ENCODE results near the gene LGMN. TPM values are rescaled to one million over a fixed set of nuclear protein-coding genes. Genes with fewer than 3 reads are reported as not detected.

LGMN gene
- total and polyA plus RNA-seq, 11 donors, result 78.8 to 327 (median 108) TPM

DNA sequence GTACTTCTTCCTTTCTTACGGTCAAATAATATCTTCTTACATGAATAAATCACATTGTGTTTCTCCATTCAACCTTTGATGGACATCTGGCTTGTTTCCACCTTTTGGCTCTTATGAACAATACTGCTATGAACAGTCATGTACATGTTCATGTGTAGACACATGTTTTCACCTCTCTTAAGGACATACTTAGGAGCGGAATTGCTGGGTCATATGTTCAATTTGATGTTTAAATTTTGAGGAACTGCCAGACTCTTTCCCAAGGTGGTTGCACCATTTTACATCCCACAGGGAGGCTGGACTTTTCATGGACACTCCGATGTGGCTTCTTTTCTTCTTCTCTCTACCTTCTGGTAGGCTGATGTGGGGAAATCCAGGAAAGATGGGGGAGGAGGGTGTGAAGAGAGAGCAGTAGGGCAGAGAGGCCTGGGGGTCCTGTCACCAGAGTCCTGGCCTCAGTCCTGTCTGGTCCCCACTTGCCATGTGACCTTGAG is 16.8 kb downstream of the LGMN start:
- Histone ChIP-seq H3K4me3 (no peak overlapping the region), H3K9me3 (no peaks in the 10 kb centered on the region), H3K36me3 (peaks cover 0 to 48% (median 24%) of the 10 kb centered on the region in 9 donors), H3K27me3 (no peaks in the 10 kb centered on the region), H3K4me1 (peaks cover 0 to 39% (median 9%) of the 10 kb centered on the region in 12 donors), H3K27ac (no peak overlapping the region)
- ATAC-seq, result no peak
- no peak for DNase-seq
- intact Hi-C loops (cut with DNase I), result no loop called here
- no peak for TF ChIP-seq POLR2A (IDR thresholded peaks at IDR 0.05)
- TF ChIP-seq, protein P1, sequence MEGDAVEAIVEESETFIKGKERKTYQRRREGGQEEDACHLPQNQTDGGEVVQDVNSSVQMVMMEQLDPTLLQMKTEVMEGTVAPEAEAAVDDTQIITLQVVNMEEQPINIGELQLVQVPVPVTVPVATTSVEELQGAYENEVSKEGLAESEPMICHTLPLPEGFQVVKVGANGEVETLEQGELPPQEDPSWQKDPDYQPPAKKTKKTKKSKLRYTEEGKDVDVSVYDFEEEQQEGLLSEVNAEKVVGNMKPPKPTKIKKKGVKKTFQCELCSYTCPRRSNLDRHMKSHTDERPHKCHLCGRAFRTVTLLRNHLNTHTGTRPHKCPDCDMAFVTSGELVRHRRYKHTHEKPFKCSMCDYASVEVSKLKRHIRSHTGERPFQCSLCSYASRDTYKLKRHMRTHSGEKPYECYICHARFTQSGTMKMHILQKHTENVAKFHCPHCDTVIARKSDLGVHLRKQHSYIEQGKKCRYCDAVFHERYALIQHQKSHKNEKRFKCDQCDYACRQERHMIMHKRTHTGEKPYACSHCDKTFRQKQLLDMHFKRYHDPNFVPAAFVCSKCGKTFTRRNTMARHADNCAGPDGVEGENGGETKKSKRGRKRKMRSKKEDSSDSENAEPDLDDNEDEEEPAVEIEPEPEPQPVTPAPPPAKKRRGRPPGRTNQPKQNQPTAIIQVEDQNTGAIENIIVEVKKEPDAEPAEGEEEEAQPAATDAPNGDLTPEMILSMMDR (IDR thresholded peaks at IDR 0.05), result no peak
- 88 to 97% (median 96%) methylated on average over 3 of the region's 3 CpGs for WGBS, 4 donors

DNA sequence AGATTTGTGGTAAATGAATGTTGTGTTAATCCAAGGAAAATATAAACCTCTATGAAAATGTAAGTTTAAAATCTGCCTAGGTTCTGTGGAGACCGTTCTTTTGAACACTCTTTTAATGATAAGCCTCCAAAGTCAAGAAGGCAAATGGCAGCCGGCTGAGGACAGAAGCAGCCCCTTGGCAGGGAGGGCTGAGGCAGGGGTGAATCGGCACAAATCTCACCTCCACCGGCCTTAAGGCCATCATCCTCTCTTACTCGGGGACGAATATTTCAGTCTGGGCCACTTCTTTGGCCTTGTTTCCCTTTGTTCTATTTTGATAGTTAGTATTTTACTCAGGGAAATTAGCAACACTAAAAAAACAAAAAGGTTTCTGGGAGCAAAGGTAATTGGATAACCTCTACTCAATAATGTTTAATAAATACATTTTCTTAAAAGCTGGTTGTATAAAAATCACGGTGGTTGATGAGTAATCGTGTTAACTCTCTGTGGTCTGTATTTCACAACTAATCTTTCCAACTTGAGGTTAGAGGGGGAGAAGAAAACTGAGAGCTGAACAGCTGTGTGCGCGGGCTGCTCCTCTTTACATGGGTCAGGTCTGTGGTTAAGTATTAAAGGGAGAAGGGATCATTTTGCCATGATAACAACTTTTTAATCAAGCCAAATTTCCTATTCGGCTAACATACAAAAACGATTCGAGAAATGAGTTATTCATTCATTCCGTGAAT is 18.6 kb downstream of the LGMN start:
- Histone ChIP-seq H3K27ac (peak overlapping the region in 1 of 12 donors; percentile 5), H3K27me3 (no peaks in the 10 kb centered on the region), H3K4me3 (no peak overlapping the region), H3K36me3 (peaks cover 0 to 36% (median 24%) of the 10 kb centered on the region in 9 donors), H3K9me3 (no peaks in the 10 kb centered on the region), H3K4me1 (peaks cover 4 to 54% (median 24%) of the 10 kb centered on the region in 12 donors)
- intact Hi-C loops (cut with DNase I), result no loop called here
- TF ChIP-seq, protein P1 (IDR thresholded peaks at IDR 0.05), result no peak
- no peak for TF ChIP-seq POLR2A (IDR thresholded peaks at IDR 0.05)
- DNase-seq, result no peak
- 70 to 77% (median 75%) methylated on average over 14 of the region's 14 CpGs for WGBS, 4 donors
- ATAC-seq, result no peak

DNA sequence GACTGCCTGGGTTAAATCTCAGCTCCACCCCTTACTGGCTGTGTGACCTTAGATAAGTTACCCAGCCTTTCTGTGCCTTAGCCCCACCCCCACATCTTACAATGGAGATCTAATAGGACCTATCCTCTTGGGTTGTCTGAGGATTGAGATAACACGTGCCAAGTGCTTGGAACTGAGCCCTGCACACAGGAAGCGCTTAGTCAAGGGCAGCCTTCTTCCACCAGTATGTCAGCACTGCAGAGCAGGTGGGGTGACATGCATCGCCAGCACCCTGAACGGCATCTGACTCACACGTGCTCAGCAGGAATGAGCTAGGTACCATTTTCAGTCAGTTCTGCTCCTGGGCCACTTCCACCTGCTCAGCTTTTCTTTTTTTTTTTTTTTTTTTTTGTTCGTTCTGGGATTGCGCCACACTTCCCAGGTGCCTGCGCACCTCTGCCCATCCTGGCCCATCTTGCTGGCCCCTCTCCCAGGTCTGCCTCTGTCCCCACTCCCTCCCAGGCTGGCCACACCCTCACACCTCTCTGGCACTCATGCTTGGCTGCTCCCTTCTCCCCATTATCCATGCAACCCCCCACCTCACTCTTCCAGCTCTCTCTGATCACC is 19.6 kb downstream of the LGMN start:
- 57 to 58% (median 57%) methylated on average over 8 of the region's 8 CpGs for WGBS, 4 donors
- no peaks in the 10 kb centered on the region for H3K27me3 ChIP-seq
- intact Hi-C loops (cut with DNase I), result no loop called here
- H3K4me3 ChIP-seq, result no peak overlapping the region
- H3K9me3 ChIP-seq, result no peaks in the 10 kb centered on the region
- H3K4me1 ChIP-seq, result peaks cover 4 to 62% (median 31%) of the 10 kb centered on the region in 12 donors
- TF ChIP-seq, protein P1 (IDR thresholded peaks at IDR 0.05), result no peak
- TF ChIP-seq POLR2A (IDR thresholded peaks at IDR 0.05), result no peak
- no peak overlapping the region for H3K27ac ChIP-seq
- peaks cover 0 to 36% (median 24%) of the 10 kb centered on the region in 9 donors for H3K36me3 ChIP-seq
- peak in 1 of 5 donors; percentile 51 for DNase-seq
- ATAC-seq, result peak in 1 of 4 donors; percentile 12

DNA sequence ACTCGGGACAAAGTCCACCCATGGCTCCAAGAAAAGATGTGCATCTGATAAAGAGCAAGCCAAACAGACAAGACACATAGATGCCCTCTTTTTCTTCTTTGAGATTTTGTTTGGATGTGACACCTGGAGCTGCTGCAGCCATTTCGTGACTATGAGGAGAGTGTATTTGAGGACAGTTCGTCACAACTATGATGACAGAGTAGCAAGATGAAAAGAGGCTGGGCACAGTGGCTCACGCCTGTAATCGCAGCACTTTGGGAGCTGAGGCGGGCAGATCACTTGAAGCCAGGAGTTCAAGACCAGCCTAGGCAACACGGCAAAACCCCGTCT is 21.5 kb downstream of the LGMN start:
- no peaks in the 10 kb centered on the region for H3K27me3 ChIP-seq
- DNase-seq, result no peak
- peaks cover 0 to 27% (median 19%) of the 10 kb centered on the region in 9 donors for H3K36me3 ChIP-seq
- intact Hi-C loops (cut with DNase I), result no loop called here
- no peak for ATAC-seq
- TF ChIP-seq, protein P1 (IDR thresholded peaks at IDR 0.05), result no peak
- TF ChIP-seq POLR2A (IDR thresholded peaks at IDR 0.05), result no peak
- 86 to 91% (median 87%) methylated on average over 8 of the region's 8 CpGs for WGBS, 4 donors
- H3K4me1 ChIP-seq, result peaks cover 0 to 62% (median 27%) of the 10 kb centered on the region in 12 donors
- peak overlapping the region in 6 of 12 donors; percentile 45 to 87 (median 72) for H3K27ac ChIP-seq
- H3K4me3 ChIP-seq, result no peak overlapping the region
- no peaks in the 10 kb centered on the region for H3K9me3 ChIP-seq
